Epithelial cell of esophagus (primary cell): ENCODE results near the gene RNF217.

ENCODE experiments used
- DNase-seq: peaks from one replicate; pipeline ENCODE4 v3.0.0; 2010; ENCODE audit warnings: low read depth
- H3K4me3 ChIP-seq: 2 replicates; pipeline ENCODE4 v1.5.1; 2011; ENCODE audit warnings: mild to moderate bottlenecking, low read length, control low read depth
- CTCF ChIP-seq: IDR thresholded peaks from 2 replicates; pipeline ENCODE4 v1.5.1; 2011; ENCODE audit warnings: low read depth, mild to moderate bottlenecking, low read length, control low read depth, inconsistent platforms; ENCODE audit not compliant: insufficient read depth; ENCODE audit errors: missing control alignments

Gene RNF217

GRCh38 chr6:124970243-124970642 lies 8.0 kb downstream of the RNF217 start:
- no peak for DNase-seq
- no peak overlapping the region for H3K4me3 ChIP-seq
- TF ChIP-seq CTCF: no peak

- DNase-seq: no peak
- H3K4me3 ChIP-seq: no peak overlapping the region
- no peak for TF ChIP-seq CTCF
These were observed 8.5 kb downstream of the RNF217 start for GRCh38 chr6:124970763-124971162.

GRCh38 chr6:124973780-124974179 lies 11.5 kb downstream of the RNF217 start:
- no peak for DNase-seq
- TF ChIP-seq CTCF: no peak
- H3K4me3 ChIP-seq: no peak overlapping the region

- DNase-seq: no peak
- no peak for TF ChIP-seq CTCF
- H3K4me3 ChIP-seq: no peak overlapping the region
These were observed 12.6 kb downstream of the RNF217 start for GRCh38 chr6:124974771-124975377.

- H3K4me3 ChIP-seq: no peak overlapping the region
- peak; percentile 46 for DNase-seq
- no peak for TF ChIP-seq CTCF
These were observed 15.1 kb downstream of the RNF217 start for GRCh38 chr6:124977067-124977908.

GRCh38 chr6:124978451-124979293 lies 16.4 kb downstream of the RNF217 start:
- H3K4me3 ChIP-seq: no peak overlapping the region
- DNase-seq: no peak
- no peak for TF ChIP-seq CTCF
